Neuronal stem cell (in vitro differentiated cells): Measurements from ENCODE around the gene PSMG1.

Experiments
- DNase-seq: peaks from one replicate; pipeline ENCODE4 v3.0.0-alpha.2; 2013; ENCODE audit warnings: low spot score
- H2AFZ ChIP-seq: one replicate; pipeline ENCODE4 v1.6.1; 2013; ENCODE audit warnings: mild to moderate bottlenecking, low read length, inconsistent platforms
- H2AK5ac ChIP-seq: 2 replicates; pipeline ENCODE4 v1.6.1; 2013; ENCODE audit warnings: low read depth, mild to moderate bottlenecking, inconsistent platforms, low read length, moderate library complexity, mixed read lengths
- H2BK120ac ChIP-seq: 2 replicates; pipeline ENCODE4 v1.6.1; 2013; ENCODE audit warnings: low read depth, mild to moderate bottlenecking, inconsistent platforms, low read length, moderate library complexity, mixed read lengths
- H2BK12ac ChIP-seq: one replicate; pipeline ENCODE4 v1.6.1; 2013; ENCODE audit warnings: low read length, inconsistent platforms
- H2BK15ac ChIP-seq: 2 replicates; pipeline ENCODE4 v1.6.1; 2013; ENCODE audit warnings: mild to moderate bottlenecking, low read length, inconsistent platforms, mixed read lengths
- H2BK5ac ChIP-seq: one replicate; pipeline ENCODE4 v1.6.1; 2013; ENCODE audit warnings: inconsistent platforms, mild to moderate bottlenecking, low read length, moderate library complexity
- H3K14ac ChIP-seq: one replicate; pipeline ENCODE4 v1.6.1; 2013; ENCODE audit warnings: low read length, inconsistent platforms
- H3K18ac ChIP-seq: 2 replicates; pipeline ENCODE4 v1.6.1; 2013; ENCODE audit warnings: low read length, inconsistent platforms
- H3K23ac ChIP-seq: 2 replicates; pipeline ENCODE4 v1.6.1; 2013; ENCODE audit warnings: low read depth, mild to moderate bottlenecking, mixed read lengths, low read length, inconsistent platforms; ENCODE audit not compliant: poor library complexity
- H3K27ac ChIP-seq: replicated peaks from 3 replicates; pipeline ENCODE4 v1.5.1; 2013; ENCODE audit warnings: low read length, inconsistent platforms
- H3K27me3 ChIP-seq, 3 experiments: 2 replicates each; pipeline ENCODE4 v1.6.1; 2013; ENCODE audit warnings: low read length in 3 of 3, mild to moderate bottlenecking in 2 of 3, inconsistent platforms in 1 of 3, low read depth in 1 of 3, mixed read lengths in 1 of 3, moderate library complexity in 1 of 3; ENCODE audit not compliant: control insufficient read depth in 3 of 3, insufficient read depth in 3 of 3
- H3K36me3 ChIP-seq, 2 donors: replicated peaks in 1 of 2; 2 replicates each; pipeline ENCODE4 v1.6.1; 2013; ENCODE audit warnings: low read length in 2 of 2; ENCODE audit not compliant: control insufficient read depth in 2 of 2, insufficient read depth in 2 of 2
- H3K4ac ChIP-seq: 2 replicates; pipeline ENCODE4 v1.6.1; 2013; ENCODE audit warnings: inconsistent platforms, mild to moderate bottlenecking, low read length, moderate library complexity
- H3K4me1 ChIP-seq, 2 donors: 1 replicate in 1 of 2; 2 replicates in 1 of 2; pipeline ENCODE4 v1.6.1; 2013; ENCODE audit warnings: low read length in 2 of 2, low read depth in 1 of 2; ENCODE audit not compliant: control insufficient read depth in 2 of 2, insufficient read depth in 1 of 2
- H3K4me2 ChIP-seq: one replicate; pipeline ENCODE4 v1.6.1; 2013; ENCODE audit warnings: mild to moderate bottlenecking, low read length, inconsistent platforms; ENCODE audit not compliant: insufficient read depth, poor library complexity, severe bottlenecking
- H3K4me3 ChIP-seq, 2 donors: 2 replicates each; pipeline ENCODE4 v1.5.1; 2013; ENCODE audit warnings: low read length in 2 of 2, mild to moderate bottlenecking in 2 of 2, inconsistent platforms in 1 of 2, moderate library complexity in 1 of 2
- H3K79me1 ChIP-seq: one replicate; pipeline ENCODE4 v1.6.1; 2013; ENCODE audit warnings: low read depth, mild to moderate bottlenecking, inconsistent platforms, low read length, moderate library complexity
- H3K9ac ChIP-seq: one replicate; pipeline ENCODE4 v1.6.1; 2013; ENCODE audit warnings: mild to moderate bottlenecking, low read depth, low read length, inconsistent platforms; ENCODE audit not compliant: poor library complexity
- H3K9me3 ChIP-seq, 2 donors: replicated peaks in 1 of 2; 2 replicates each; pipeline versions ENCODE3 to v1.6.1; 2013; ENCODE audit warnings: low read length in 2 of 2, mild to moderate bottlenecking in 2 of 2, inconsistent platforms in 1 of 2, low read depth in 1 of 2, mixed read lengths in 1 of 2, moderate library complexity in 1 of 2; ENCODE audit not compliant: control insufficient read depth in 2 of 2, insufficient read depth in 1 of 2
- H4K8ac ChIP-seq: one replicate; pipeline ENCODE4 v1.6.1; 2013; ENCODE audit warnings: low read depth, mild to moderate bottlenecking, inconsistent platforms, low read length, moderate library complexity
- H4K91ac ChIP-seq: one replicate; pipeline ENCODE4 v1.6.1; 2013; ENCODE audit warnings: low read length, low read depth, mild to moderate bottlenecking, inconsistent platforms; ENCODE audit not compliant: poor library complexity
- WGBS, 2 donors: extraction: QIAGEN DNeasy Blood & Tissue Kit; methylation state at CpG; one replicate each; pipeline ENCODE4 v1.1.7; 2013; ENCODE audit warnings: missing lambda C conversion rate in 2 of 2, mixed read lengths in 1 of 2; ENCODE audit not compliant: insufficient read length in 2 of 2, insufficient replicate concordance in 1 of 2; ENCODE audit errors: extremely low coverage in 2 of 2; 5-methylcytosine and 5-hydroxymethylcytosine counted together

Gene PSMG1

GRCh38 chr21:39181205-39181818, 1.9 kb downstream of the PSMG1 start:
- H3K27ac ChIP-seq: no peak overlapping the region
- peaks cover 6% of the 10 kb centered on the region for H3K79me1 ChIP-seq
- H3K4me2 ChIP-seq: no peak overlapping the region
- no peak overlapping the region for H4K91ac ChIP-seq
- no peak overlapping the region for H2BK120ac ChIP-seq
- no peak overlapping the region for H2BK12ac ChIP-seq
- H3K9me3 ChIP-seq: peaks cover 0 to 5% of the 10 kb centered on the region in 2 donors
- H3K23ac ChIP-seq: no peak overlapping the region
- peaks cover 1 to 14% of the 10 kb centered on the region in 2 donors for H3K4me1 ChIP-seq
- peaks cover 4 to 49% of the 10 kb centered on the region in 2 donors for H3K36me3 ChIP-seq
- H2AK5ac ChIP-seq: no peak overlapping the region
- DNase-seq: no peak
- WGBS, 2 donors: no CpG with 5 or more reads among the region's 4 CpGs
- H4K8ac ChIP-seq: no peak overlapping the region
- H3K14ac ChIP-seq: no peak overlapping the region
- H2BK5ac ChIP-seq: no peak overlapping the region
- no peak overlapping the region for H2AFZ ChIP-seq
- H2BK15ac ChIP-seq: no peak overlapping the region
- no peak overlapping the region for H3K9ac ChIP-seq
- no peak overlapping the region for H3K4ac ChIP-seq
- H3K4me3 ChIP-seq: peak overlapping the region in 1 of 2 donors; percentile 28
- no peaks in the 10 kb centered on the region for H3K27me3 ChIP-seq
- H3K18ac ChIP-seq: no peak overlapping the region

GRCh38 chr21:39180429-39181019, 2.7 kb downstream of the PSMG1 start:
- no peak overlapping the region for H2BK12ac ChIP-seq
- H3K23ac ChIP-seq: no peak overlapping the region
- H3K4me1 ChIP-seq: peaks cover 1 to 14% of the 10 kb centered on the region in 2 donors
- no peak overlapping the region for H4K8ac ChIP-seq
- peaks cover 9 to 57% of the 10 kb centered on the region in 2 donors for H3K36me3 ChIP-seq
- WGBS, 2 donors: no CpG with 5 or more reads among the region's 2 CpGs
- no peak overlapping the region for H3K14ac ChIP-seq
- H3K27me3 ChIP-seq: no peaks in the 10 kb centered on the region
- H3K79me1 ChIP-seq: peaks cover 6% of the 10 kb centered on the region
- no peak overlapping the region for H2AK5ac ChIP-seq
- no peak overlapping the region for H3K4me2 ChIP-seq
- no peak overlapping the region for H2BK120ac ChIP-seq
- H3K9ac ChIP-seq: no peak overlapping the region
- H3K4ac ChIP-seq: no peak overlapping the region
- H3K4me3 ChIP-seq: no peak overlapping the region
- H4K91ac ChIP-seq: no peak overlapping the region
- H2AFZ ChIP-seq: no peak overlapping the region
- DNase-seq: no peak
- H3K18ac ChIP-seq: no peak overlapping the region
- no peak overlapping the region for H3K27ac ChIP-seq
- H3K9me3 ChIP-seq: peaks cover 0 to 5% of the 10 kb centered on the region in 2 donors
- no peak overlapping the region for H2BK5ac ChIP-seq
- no peak overlapping the region for H2BK15ac ChIP-seq

GRCh38 chr21:39178421-39178820, 4.8 kb downstream of the PSMG1 start:
- H3K9me3 ChIP-seq: peaks cover 0 to 5% of the 10 kb centered on the region in 2 donors
- no peaks in the 10 kb centered on the region for H3K27me3 ChIP-seq
- no peak overlapping the region for H3K18ac ChIP-seq
- no peak overlapping the region for H3K23ac ChIP-seq
- H2BK120ac ChIP-seq: no peak overlapping the region
- no peak overlapping the region for H3K9ac ChIP-seq
- H2AFZ ChIP-seq: no peak overlapping the region
- H2BK5ac ChIP-seq: no peak overlapping the region
- H2AK5ac ChIP-seq: no peak overlapping the region
- DNase-seq: no peak
- peaks cover 15 to 76% of the 10 kb centered on the region in 2 donors for H3K36me3 ChIP-seq
- no peak overlapping the region for H3K4me2 ChIP-seq
- no peak overlapping the region for H2BK12ac ChIP-seq
- WGBS, 2 donors: no CpG with 5 or more reads among the region's 7 CpGs
- H2BK15ac ChIP-seq: no peak overlapping the region
- no peak overlapping the region for H3K14ac ChIP-seq
- no peak overlapping the region for H3K4me3 ChIP-seq
- peaks cover 1 to 10% of the 10 kb centered on the region in 2 donors for H3K4me1 ChIP-seq
- no peak overlapping the region for H4K91ac ChIP-seq
- H3K4ac ChIP-seq: no peak overlapping the region
- peaks cover 6% of the 10 kb centered on the region for H3K79me1 ChIP-seq
- no peak overlapping the region for H3K27ac ChIP-seq
- H4K8ac ChIP-seq: no peak overlapping the region

GRCh38 chr21:39176271-39176709, 7.0 kb downstream of the PSMG1 start:
- H3K36me3 ChIP-seq: peaks cover 23 to 92% of the 10 kb centered on the region in 2 donors
- H3K18ac ChIP-seq: no peak overlapping the region
- no peak overlapping the region for H2AK5ac ChIP-seq
- no peak overlapping the region for H2BK12ac ChIP-seq
- no peak for DNase-seq
- no peak overlapping the region for H2BK120ac ChIP-seq
- no peak overlapping the region for H3K23ac ChIP-seq
- no peak overlapping the region for H2AFZ ChIP-seq
- H3K4me1 ChIP-seq: no peaks in the 10 kb centered on the region
- no peak overlapping the region for H3K9ac ChIP-seq
- no peaks in the 10 kb centered on the region for H3K79me1 ChIP-seq
- H2BK5ac ChIP-seq: no peak overlapping the region
- H4K8ac ChIP-seq: no peak overlapping the region
- no peak overlapping the region for H3K27ac ChIP-seq
- peaks cover 0 to 5% of the 10 kb centered on the region in 2 donors for H3K9me3 ChIP-seq
- no peak overlapping the region for H3K4ac ChIP-seq
- no peak overlapping the region for H3K4me2 ChIP-seq
- no peak overlapping the region for H3K4me3 ChIP-seq
- no peak overlapping the region for H2BK15ac ChIP-seq
- no peak overlapping the region for H4K91ac ChIP-seq
- no peaks in the 10 kb centered on the region for H3K27me3 ChIP-seq
- WGBS, 2 donors: no CpG with 5 or more reads among the region's 3 CpGs
- no peak overlapping the region for H3K14ac ChIP-seq
